ENCODE results near the gene EXOC3L2.
"Not testable (repeated sequence)": the region's sequence is repeated elsewhere in the genome, so short reads cannot be mapped to it uniquely, and the experiment has no call there.

The EXOC3L2 gene

GRCh38 chr19:45245334-45245787 is at the start of gene EXOC3L2:
Gene EXOC3L2, minus strand, starts transcription at chr19:45245407. Its CDS starts 6,362 bp downstream, at chr19:45239045.
- no peak for DNase-seq (ENCODE audit: low read depth in 3 of 3)

GRCh38 chr19:45294291-45295029 is 49.3 kb upstream of the EXOC3L2 start:
- no peak for DNase-seq (ENCODE audit: low read depth in 3 of 3)

GRCh38 chr19:45293682-45294081 is 48.5 kb upstream of the EXOC3L2 start:
- peak in 1 of 3 experiments; percentile 4 for DNase-seq (ENCODE audit: low read depth in 3 of 3)

GRCh38 chr19:45291834-45292233 is 46.6 kb upstream of the EXOC3L2 start:
- no peak for DNase-seq (ENCODE audit: low read depth in 3 of 3)

GRCh38 chr19:45290381-45290931 is 45.2 kb upstream of the EXOC3L2 start:
- no peak for DNase-seq (ENCODE audit: low read depth in 3 of 3)

- DNase-seq (ENCODE audit: low read depth in 3 of 3) = no peak
Observed at GRCh38 chr19:45283443-45284033, 38.3 kb upstream of the EXOC3L2 start.

GRCh38 chr19:45280471-45280961 is 35.3 kb upstream of the EXOC3L2 start:
- DNase-seq (ENCODE audit: low read depth in 3 of 3) = no peak

GRCh38 chr19:45279587-45280192 is 34.5 kb upstream of the EXOC3L2 start:
- DNase-seq (ENCODE audit: low read depth in 3 of 3) = no peak

GRCh38 chr19:45278087-45278486 is 32.9 kb upstream of the EXOC3L2 start:
- no peak for DNase-seq (ENCODE audit: low read depth in 3 of 3)

GRCh38 chr19:45276284-45276687 is 31.1 kb upstream of the EXOC3L2 start:
- no peak for DNase-seq (ENCODE audit: low read depth in 3 of 3)

GRCh38 chr19:45275370-45275971 is 30.3 kb upstream of the EXOC3L2 start:
- no peak for DNase-seq (ENCODE audit: low read depth in 3 of 3)

GRCh38 chr19:45273521-45273855 is 28.3 kb upstream of the EXOC3L2 start:
- no peak for DNase-seq (ENCODE audit: low read depth in 3 of 3)

- no peak for DNase-seq (ENCODE audit: low read depth in 3 of 3)
Observed at GRCh38 chr19:45271735-45272108, 26.5 kb upstream of the EXOC3L2 start.

- no peak for DNase-seq (ENCODE audit: low read depth in 3 of 3)
Observed at GRCh38 chr19:45271098-45271734, 26.0 kb upstream of the EXOC3L2 start.

- DNase-seq (ENCODE audit: low read depth in 3 of 3) = not testable (repeated sequence)
Observed at GRCh38 chr19:45269939-45270338, 24.7 kb upstream of the EXOC3L2 start.

- no peak for DNase-seq (ENCODE audit: low read depth in 3 of 3)
Observed at GRCh38 chr19:45267296-45267695, 22.1 kb upstream of the EXOC3L2 start.

- DNase-seq (ENCODE audit: low read depth in 3 of 3) = no peak
Observed at GRCh38 chr19:45265375-45265774, 20.2 kb upstream of the EXOC3L2 start.

GRCh38 chr19:45264781-45265317 is 19.6 kb upstream of the EXOC3L2 start:
- DNase-seq (ENCODE audit: low read depth in 3 of 3) = no peak

GRCh38 chr19:45263013-45263412 is 17.8 kb upstream of the EXOC3L2 start:
- DNase-seq (ENCODE audit: low read depth in 3 of 3) = no peak

- DNase-seq (ENCODE audit: low read depth in 3 of 3) = no peak
Observed at GRCh38 chr19:45262570-45262969, 17.4 kb upstream of the EXOC3L2 start.

- DNase-seq (ENCODE audit: low read depth in 3 of 3) = no peak
Observed at GRCh38 chr19:45258862-45259261, 13.7 kb upstream of the EXOC3L2 start.
